Tibial nerve (tissue), 4 donors: Measurements from ENCODE around the gene LIPG.

ENCODE experiments used
- CTCF ChIP-seq, 5 experiments: fragments of 200-600 bp in 3 of 5; fragments of 450-650 bp in 2 of 5; sonication (generic) in 3 of 5; IDR thresholded peaks; one replicate each; pipeline ENCODE4 v1.5.1; 2016 to 2019; ENCODE audit warnings: antibody characterized with exemption in 5 of 5, mild to moderate bottlenecking in 3 of 5, moderate library complexity in 2 of 5
- EP300 ChIP-seq, 2 donors: sonication (generic); formaldehyde crosslinking; IDR thresholded peaks; one replicate each; pipeline ENCODE4 v1.6.1; 2017; ENCODE audit warnings: antibody characterized with exemption in 2 of 2, mild to moderate bottlenecking in 1 of 2
- POLR2A ChIP-seq, 2 donors: fragments of 450-650 bp; IDR thresholded peaks; one replicate each; pipeline ENCODE4 v1.6.1; 2017; ENCODE audit warnings: antibody characterized with exemption in 2 of 2, mild to moderate bottlenecking in 2 of 2, moderate library complexity in 2 of 2

DNA sequence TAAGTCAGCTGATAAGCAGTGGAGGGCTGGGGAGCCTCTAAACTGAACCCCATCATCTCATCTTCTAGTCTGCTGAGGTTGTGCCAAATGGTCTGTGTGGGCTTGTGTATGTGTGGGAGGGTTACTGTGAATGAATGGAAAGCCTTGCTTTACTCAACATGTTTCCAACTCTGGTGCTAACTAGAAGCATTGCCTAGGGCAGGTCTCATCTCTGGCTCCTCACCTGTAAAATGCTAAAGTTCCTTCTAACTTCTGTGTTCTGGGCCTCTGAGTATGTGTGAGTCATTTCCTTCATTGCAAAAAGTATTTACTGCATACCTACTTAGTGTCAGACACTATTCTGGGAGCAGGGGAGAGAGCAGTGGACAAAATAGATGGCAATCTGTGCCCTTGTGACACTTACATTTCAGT lies 1.3 kb downstream of the LIPG start:
- no peak for TF ChIP-seq POLR2A (IDR thresholded peaks at IDR 0.05)
- no peak for TF ChIP-seq CTCF (IDR thresholded peaks at IDR 0.05)
- TF ChIP-seq EP300 (IDR thresholded peaks at IDR 0.05): no peak
